GM12873 (cell line): ENCODE measurements around the gene GPC5.

Experiments
- TF ChIP-seq, protein P1 (sequence below): IDR thresholded peaks from 2 replicates; pipeline ENCODE4 v1.5.1; 2012; ENCODE audit warnings: low read depth, mild to moderate bottlenecking, moderate library complexity, low read length, control low read depth; ENCODE audit not compliant: insufficient read depth; ENCODE audit errors: missing control alignments

GPC5 gene

DNA sequence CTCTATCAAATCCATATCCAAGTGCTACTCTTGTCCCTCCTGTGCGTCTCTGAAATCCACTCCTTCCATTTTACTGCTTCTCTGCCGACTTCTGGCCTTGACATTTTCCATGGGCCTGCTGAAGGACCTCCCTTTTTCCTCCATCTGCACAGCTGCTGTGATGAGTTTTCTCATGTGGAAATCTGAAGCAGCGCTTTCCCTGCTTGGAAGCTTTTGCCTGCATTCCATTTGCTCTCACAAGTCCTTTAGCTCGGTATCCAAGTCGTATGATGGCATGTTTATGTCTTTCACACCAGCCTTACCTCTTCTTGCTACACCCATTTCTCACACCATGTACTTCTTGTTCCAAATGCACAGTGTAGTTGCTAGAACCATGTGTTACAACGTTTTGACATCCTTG lies 328.2 kb downstream of the GPC5 start:
- TF ChIP-seq, protein P1, sequence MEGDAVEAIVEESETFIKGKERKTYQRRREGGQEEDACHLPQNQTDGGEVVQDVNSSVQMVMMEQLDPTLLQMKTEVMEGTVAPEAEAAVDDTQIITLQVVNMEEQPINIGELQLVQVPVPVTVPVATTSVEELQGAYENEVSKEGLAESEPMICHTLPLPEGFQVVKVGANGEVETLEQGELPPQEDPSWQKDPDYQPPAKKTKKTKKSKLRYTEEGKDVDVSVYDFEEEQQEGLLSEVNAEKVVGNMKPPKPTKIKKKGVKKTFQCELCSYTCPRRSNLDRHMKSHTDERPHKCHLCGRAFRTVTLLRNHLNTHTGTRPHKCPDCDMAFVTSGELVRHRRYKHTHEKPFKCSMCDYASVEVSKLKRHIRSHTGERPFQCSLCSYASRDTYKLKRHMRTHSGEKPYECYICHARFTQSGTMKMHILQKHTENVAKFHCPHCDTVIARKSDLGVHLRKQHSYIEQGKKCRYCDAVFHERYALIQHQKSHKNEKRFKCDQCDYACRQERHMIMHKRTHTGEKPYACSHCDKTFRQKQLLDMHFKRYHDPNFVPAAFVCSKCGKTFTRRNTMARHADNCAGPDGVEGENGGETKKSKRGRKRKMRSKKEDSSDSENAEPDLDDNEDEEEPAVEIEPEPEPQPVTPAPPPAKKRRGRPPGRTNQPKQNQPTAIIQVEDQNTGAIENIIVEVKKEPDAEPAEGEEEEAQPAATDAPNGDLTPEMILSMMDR, result no peak

DNA sequence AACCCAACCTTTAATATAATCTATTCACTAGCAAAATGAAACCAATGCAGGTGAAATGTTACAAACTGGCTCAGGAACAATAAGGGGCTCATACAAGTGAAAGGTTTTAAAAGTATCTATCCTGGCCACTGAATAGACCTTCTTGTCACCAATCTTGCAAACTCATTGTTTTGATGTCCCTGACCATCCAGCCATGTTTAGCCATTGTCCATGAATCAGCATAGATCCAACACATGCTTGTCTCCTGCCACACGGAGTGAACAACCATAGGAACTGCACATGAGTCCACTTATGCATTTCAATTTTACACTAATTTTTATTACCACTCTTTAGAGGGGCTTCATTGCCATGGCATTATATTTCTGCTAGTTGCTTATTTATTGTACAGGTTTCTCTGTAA lies 331.4 kb downstream of the GPC5 start:
- TF ChIP-seq, protein P1, result no peak

DNA sequence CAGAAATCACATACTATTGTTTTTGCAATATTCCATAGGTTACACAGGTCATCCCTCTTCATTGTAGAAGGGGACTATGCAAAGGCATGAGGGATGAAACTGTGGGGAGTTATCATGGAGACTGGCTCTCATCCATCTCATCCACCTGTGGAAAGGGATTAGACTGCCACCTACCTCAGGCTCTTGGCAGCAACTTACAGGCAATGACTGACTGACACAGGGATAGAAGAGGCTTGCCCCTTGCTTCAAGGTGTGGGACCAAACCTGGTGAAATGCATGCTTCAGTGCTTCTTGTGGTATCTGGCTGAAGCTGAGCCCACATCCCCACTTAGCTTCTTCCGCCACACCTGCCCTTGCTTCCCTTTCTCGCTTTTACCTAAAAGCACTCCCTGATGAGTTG lies 341.3 kb downstream of the GPC5 start:
- TF ChIP-seq, protein P1, result no peak

DNA sequence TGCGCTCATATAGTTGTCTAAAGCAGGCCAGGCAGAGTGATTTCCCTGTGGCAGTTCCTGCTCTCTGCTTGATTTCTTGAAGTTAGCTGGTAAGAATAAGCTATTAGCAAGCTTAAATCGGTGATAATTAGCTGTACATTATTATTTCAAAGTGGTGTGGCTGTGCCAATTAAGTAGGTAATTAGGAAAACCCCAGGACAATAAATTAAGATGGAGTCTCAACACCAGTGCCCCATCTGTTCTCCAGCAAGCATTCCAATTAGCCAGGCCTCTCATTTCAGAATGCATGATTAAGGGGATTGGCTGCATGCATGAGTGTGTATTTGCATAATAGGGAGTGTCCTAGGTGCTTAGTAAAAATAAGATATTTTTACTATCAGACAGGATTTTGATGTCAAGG lies 342.3 kb downstream of the GPC5 start:
- TF ChIP-seq, protein P1, result no peak

DNA sequence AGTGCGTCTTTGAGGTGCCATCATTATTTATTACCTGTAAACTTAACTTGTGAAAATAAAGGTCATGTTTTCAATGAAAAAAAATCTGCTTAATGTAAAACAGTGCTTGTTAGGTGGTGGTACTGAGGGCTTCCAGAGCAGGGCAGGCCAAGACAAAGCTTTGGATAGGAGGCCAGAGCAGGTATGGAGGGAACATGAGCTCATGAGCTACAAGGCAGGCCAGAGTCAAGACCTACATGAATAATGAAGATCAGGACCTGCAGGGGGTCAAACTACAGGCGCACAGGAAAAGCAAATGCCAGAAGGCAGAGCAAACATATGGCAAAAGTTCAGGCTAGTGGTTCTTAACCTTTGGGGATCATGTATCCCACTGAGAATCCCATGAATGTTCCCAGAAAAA lies 343.5 kb downstream of the GPC5 start:
- TF ChIP-seq, protein P1, result no peak

DNA sequence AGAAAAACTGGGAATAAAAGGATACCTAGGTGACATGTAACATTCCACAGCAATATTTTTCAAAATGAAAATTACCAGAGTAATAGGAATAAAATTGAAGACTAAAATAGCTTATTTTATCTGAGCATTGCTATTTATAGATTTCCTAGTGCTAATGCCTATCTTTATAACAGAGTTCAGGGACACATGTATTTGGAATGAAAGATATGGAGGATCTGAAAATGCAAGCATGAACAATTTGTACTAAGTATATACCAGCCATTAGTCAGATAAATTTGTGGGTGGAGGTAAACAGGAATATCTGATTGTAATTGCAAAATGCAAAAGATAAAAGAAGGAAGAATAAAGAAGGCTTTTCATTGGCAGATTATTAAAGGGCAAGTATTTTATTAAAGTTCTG lies 345.9 kb downstream of the GPC5 start:
- TF ChIP-seq, protein P1, result no peak

DNA sequence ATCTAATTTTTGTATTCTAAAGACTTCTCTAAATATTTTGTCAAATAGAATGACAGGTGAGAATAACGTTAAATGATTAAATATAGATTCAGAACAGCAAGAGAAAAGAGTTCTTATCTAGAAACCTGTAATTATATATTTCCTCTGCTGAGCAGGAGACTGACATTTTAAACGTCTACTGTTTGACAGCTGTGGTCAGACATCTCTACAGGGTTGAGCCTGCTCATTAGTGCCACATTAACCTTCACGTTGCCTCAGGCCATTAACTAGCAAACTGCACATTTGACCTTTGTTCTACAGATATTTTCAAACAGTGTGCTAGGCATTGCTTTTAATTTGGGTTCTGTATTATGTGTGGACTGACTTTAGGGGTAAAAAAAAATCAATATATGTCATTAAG lies 347.5 kb downstream of the GPC5 start:
- TF ChIP-seq, protein P1, result no peak
